ENCODE results near the gene SNX25.

DNA sequence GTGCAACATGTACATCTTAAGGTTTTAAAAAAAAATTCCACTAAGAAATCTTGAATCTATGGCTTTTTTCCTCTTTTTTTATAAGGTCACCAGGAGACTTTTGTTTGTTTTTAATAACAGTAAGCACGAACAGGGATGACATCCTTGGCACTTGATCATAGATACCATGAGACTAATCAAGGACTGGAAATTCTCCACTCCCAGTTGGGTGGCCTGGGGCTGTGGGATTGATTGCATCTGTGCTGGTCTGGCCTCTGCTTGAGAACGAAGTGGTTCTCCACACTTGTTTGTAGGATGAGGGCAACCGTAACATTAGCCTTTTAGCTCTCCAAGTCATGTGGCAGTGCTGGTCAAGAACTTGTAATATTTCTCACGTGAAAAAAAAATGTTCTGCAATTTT, 35.4 kb downstream of the SNX25 start:
- TF ChIP-seq, protein P1, sequence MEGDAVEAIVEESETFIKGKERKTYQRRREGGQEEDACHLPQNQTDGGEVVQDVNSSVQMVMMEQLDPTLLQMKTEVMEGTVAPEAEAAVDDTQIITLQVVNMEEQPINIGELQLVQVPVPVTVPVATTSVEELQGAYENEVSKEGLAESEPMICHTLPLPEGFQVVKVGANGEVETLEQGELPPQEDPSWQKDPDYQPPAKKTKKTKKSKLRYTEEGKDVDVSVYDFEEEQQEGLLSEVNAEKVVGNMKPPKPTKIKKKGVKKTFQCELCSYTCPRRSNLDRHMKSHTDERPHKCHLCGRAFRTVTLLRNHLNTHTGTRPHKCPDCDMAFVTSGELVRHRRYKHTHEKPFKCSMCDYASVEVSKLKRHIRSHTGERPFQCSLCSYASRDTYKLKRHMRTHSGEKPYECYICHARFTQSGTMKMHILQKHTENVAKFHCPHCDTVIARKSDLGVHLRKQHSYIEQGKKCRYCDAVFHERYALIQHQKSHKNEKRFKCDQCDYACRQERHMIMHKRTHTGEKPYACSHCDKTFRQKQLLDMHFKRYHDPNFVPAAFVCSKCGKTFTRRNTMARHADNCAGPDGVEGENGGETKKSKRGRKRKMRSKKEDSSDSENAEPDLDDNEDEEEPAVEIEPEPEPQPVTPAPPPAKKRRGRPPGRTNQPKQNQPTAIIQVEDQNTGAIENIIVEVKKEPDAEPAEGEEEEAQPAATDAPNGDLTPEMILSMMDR (IDR thresholded peaks at IDR 0.05): no peak
- no peak for TF ChIP-seq POLR2A (IDR thresholded peaks at IDR 0.05)
